Osteoblast (primary cell): ENCODE measurements around the gene HIRA. TPM values are rescaled to one million over a fixed set of nuclear protein-coding genes. Genes with fewer than 3 reads are reported as not detected.

Experiments used
- DNase-seq: peaks from one replicate; pipeline ENCODE4 v3.0.0; 2011; ENCODE audit warnings: low spot score, mixed read lengths; ENCODE audit not compliant: insufficient read length; ENCODE audit errors: missing footprints
- H2AFZ ChIP-seq: 2 replicates; pipeline ENCODE4 v1.6.0; 2011; ENCODE audit warnings: mild to moderate bottlenecking, low read length
- H3K27ac ChIP-seq: 2 replicates; pipeline ENCODE4 v1.5.1; 2011; ENCODE audit warnings: mild to moderate bottlenecking, low read depth, low read length, moderate library complexity
- H3K27me3 ChIP-seq: 2 replicates; pipeline ENCODE4 v1.6.0; 2012; ENCODE audit warnings: mild to moderate bottlenecking, control low read depth, inconsistent platforms, low read length, moderate library complexity; ENCODE audit not compliant: insufficient read depth
- H3K36me3 ChIP-seq: 2 replicates; pipeline ENCODE4 v1.5.1; 2011; ENCODE audit warnings: mild to moderate bottlenecking, low read length, control low read depth, moderate library complexity; ENCODE audit not compliant: insufficient read depth
- H3K4me1 ChIP-seq: 2 replicates; pipeline ENCODE4 v1.5.1; 2011; ENCODE audit warnings: mild to moderate bottlenecking, low read length, control low read depth, moderate library complexity; ENCODE audit not compliant: insufficient read depth
- H3K4me2 ChIP-seq: 2 replicates; pipeline ENCODE4 v1.6.0; 2011; ENCODE audit warnings: mild to moderate bottlenecking, low read length; ENCODE audit not compliant: insufficient read depth
- H3K4me3 ChIP-seq: fragments of 200-600 bp; sonication (generic); 3 replicates; pipeline ENCODE4 v1.5.1; 2012; ENCODE audit warnings: mild to moderate bottlenecking, low read length, inconsistent platforms; ENCODE audit not compliant: insufficient read depth
- H3K79me2 ChIP-seq: 2 replicates; pipeline ENCODE4 v1.6.0; 2012; ENCODE audit warnings: mild to moderate bottlenecking, low read length, control low read depth, inconsistent platforms; ENCODE audit not compliant: insufficient read depth
- H3K9me3 ChIP-seq: 2 replicates; pipeline ENCODE4 v1.5.1; 2011; ENCODE audit warnings: low read depth, low read length, control low read depth
- H4K20me1 ChIP-seq: 2 replicates; pipeline ENCODE4 v1.6.0; 2012; ENCODE audit warnings: mild to moderate bottlenecking, low read length, control low read depth; ENCODE audit not compliant: insufficient read depth
- total RNA-seq: library from RNA; depleted of rRNA; stranded (reverse); fragments of >200 nt; gene quantifications from 2 replicates; pipeline ENCODE4 v1.2.3, GENCODE V29; 2012
- TF ChIP-seq, protein P1 (sequence below): IDR thresholded peaks from 2 replicates; pipeline ENCODE4 v1.5.1; 2011; ENCODE audit warnings: mild to moderate bottlenecking, low read depth, low read length, moderate library complexity; ENCODE audit errors: extremely low read depth

The HIRA gene
- total RNA-seq, 1 donor: 22.1 TPM

DNA sequence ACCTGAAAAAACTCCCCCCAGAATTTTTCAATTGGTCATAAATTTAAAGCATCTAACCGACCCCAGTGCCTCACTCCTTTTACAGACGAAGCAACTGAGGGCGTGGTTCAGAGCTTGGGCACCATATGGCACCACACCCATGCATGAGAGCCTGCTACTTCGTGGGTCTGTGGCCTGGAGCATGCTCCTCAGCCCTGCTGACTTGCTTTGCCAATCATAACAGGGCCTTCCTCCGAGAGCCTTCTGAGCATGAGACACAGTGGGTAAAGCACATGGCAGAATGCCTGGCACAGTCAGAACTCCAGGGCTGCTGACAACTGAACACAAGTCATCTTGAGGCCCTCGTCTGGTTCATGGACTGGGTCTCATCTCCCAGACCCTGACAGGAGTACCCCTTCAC, 33.3 kb downstream of the HIRA start:
- Histone ChIP-seq H3K27me3 (no peaks in the 10 kb centered on the region), H3K36me3 (peaks cover 59% of the 10 kb centered on the region), H3K27ac (no peak overlapping the region), H3K4me2 (no peak overlapping the region), H3K79me2 (no peaks in the 10 kb centered on the region), H2AFZ (no peak overlapping the region), H3K4me1 (no peaks in the 10 kb centered on the region), H3K4me3 (no peak overlapping the region), H3K9me3 (no peaks in the 10 kb centered on the region), H4K20me1 (peaks cover 2% of the 10 kb centered on the region)
- peak; percentile 75 for DNase-seq
- TF ChIP-seq, protein P1, sequence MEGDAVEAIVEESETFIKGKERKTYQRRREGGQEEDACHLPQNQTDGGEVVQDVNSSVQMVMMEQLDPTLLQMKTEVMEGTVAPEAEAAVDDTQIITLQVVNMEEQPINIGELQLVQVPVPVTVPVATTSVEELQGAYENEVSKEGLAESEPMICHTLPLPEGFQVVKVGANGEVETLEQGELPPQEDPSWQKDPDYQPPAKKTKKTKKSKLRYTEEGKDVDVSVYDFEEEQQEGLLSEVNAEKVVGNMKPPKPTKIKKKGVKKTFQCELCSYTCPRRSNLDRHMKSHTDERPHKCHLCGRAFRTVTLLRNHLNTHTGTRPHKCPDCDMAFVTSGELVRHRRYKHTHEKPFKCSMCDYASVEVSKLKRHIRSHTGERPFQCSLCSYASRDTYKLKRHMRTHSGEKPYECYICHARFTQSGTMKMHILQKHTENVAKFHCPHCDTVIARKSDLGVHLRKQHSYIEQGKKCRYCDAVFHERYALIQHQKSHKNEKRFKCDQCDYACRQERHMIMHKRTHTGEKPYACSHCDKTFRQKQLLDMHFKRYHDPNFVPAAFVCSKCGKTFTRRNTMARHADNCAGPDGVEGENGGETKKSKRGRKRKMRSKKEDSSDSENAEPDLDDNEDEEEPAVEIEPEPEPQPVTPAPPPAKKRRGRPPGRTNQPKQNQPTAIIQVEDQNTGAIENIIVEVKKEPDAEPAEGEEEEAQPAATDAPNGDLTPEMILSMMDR: no peak

DNA sequence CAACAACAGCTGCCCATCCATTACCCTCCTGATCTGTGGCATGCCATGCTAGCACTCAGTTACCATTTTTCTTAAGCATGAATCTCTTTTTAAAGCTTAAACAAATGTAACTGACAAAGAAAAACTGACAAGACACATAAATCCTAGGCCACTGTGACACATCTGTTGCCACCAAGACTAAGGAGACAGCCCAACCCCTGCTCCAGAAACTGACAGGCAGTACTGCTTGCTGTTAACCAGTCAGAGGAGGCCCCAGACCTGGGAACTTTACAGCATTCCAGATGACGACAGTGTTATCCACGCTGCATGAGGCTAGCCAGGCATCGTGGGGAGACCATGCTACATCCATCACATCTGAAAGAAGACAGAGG, 33.8 kb downstream of the HIRA start:
- no peak overlapping the region for H3K4me2 ChIP-seq
- H4K20me1 ChIP-seq: peaks cover 2% of the 10 kb centered on the region
- H3K4me1 ChIP-seq: no peaks in the 10 kb centered on the region
- no peaks in the 10 kb centered on the region for H3K27me3 ChIP-seq
- no peak for DNase-seq
- H2AFZ ChIP-seq: no peak overlapping the region
- H3K36me3 ChIP-seq: peaks cover 64% of the 10 kb centered on the region
- TF ChIP-seq, protein P1: no peak
- H3K27ac ChIP-seq: no peak overlapping the region
- H3K4me3 ChIP-seq: no peak overlapping the region
- H3K79me2 ChIP-seq: no peaks in the 10 kb centered on the region
- no peaks in the 10 kb centered on the region for H3K9me3 ChIP-seq

GRCh38 chr22:19396934-19397733, 34.4 kb downstream of the HIRA start:
- Histone ChIP-seq H4K20me1 (peaks cover 2% of the 10 kb centered on the region), H3K27ac (no peak overlapping the region), H3K4me2 (no peak overlapping the region), H3K4me3 (no peak overlapping the region), H3K4me1 (no peaks in the 10 kb centered on the region), H3K27me3 (no peaks in the 10 kb centered on the region), H3K79me2 (no peaks in the 10 kb centered on the region), H2AFZ (no peak overlapping the region), H3K36me3 (peaks cover 68% of the 10 kb centered on the region), H3K9me3 (no peaks in the 10 kb centered on the region)
- DNase-seq: no peak
- TF ChIP-seq, protein P1: no peak

- Histone ChIP-seq H2AFZ (no peak overlapping the region), H3K36me3 (peaks cover 72% of the 10 kb centered on the region), H3K4me3 (no peak overlapping the region), H3K79me2 (no peaks in the 10 kb centered on the region), H3K4me1 (no peaks in the 10 kb centered on the region), H3K9me3 (no peaks in the 10 kb centered on the region), H4K20me1 (peaks cover 2% of the 10 kb centered on the region), H3K4me2 (no peak overlapping the region), H3K27ac (no peak overlapping the region), H3K27me3 (no peaks in the 10 kb centered on the region)
- TF ChIP-seq, protein P1: no peak
- DNase-seq: no peak
Measured at GRCh38 chr22:19396561-19396933, 35.0 kb downstream of the HIRA start.
